NCI-H146 treated with DMSO at 0.1 percent for 48 hours (cell line): Measurements from ENCODE around the gene TMEM80.
"Not testable (repeated sequence)": the region's sequence is repeated elsewhere in the genome, so short reads cannot be mapped to it uniquely, and the experiment has no call there.

Experiments
- DNase-seq: peaks from one replicate; lab custom pipeline; 2025; ENCODE audit not compliant: unreplicated experiment; lab: John Stamatoyannopoulos, UW

Gene TMEM80

DNA sequence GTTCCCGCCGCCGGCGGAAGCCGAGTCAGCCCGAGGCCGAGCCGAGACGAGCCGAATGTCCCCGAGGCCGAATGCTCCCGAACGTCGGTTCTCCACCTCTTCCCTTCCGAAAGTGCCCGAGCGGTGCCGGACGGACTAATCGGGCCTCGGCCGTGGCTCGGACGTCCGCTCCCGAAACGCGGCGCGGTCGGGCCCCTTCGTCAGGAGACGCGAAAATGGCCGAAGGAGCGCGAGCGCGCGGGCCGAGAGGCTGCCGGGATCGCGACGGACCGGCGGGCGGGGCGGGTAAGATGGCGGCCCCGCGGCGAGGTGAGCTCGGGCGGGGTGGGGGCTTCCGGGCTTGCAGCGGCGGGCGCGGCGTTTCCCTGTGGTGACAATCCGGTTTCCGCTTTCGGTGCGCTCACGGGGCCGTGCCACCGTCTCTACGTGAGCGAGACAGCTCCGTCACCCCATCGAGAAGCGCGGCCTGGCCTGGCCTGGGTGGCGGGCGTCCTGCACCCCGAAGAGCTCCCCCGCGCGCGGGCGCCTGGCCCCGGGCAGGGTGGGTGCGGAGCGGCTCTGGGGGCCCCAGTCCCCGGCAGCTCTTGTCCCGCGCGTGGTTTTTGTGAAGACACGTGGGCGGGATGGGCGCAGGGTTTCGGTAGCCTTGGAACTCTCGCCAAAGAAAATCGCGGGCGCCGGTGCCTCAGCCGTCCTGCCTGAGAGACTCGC is at the start of gene TMEM80:
Gene TMEM80 (plus strand): TSS at position 279 of the 711 bp plus-strand sequence. CDS start 12 bp downstream, at position 291.
- DNase-seq = peak; percentile 89

DNA sequence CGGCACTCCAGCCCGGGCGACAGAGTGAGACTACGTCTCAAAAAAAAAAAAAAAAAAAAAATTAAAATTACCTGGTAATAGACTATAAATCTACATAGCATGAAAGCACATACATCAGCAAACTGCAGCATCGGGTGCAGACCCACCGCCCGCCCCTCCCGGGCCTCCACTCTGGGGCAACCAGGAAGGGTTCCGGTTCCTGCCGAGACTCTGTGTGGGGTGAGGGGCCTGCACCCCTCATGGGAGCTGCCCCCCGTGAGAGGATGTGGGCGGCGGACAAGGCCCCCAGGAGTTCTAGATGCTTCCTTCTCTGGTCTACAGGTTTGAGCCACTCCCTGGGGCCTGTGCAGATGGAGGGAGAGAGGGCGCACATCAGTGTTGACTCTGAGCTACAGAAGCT is 49.4 kb upstream of the TMEM80 start:
- DNase-seq = no peak

DNA sequence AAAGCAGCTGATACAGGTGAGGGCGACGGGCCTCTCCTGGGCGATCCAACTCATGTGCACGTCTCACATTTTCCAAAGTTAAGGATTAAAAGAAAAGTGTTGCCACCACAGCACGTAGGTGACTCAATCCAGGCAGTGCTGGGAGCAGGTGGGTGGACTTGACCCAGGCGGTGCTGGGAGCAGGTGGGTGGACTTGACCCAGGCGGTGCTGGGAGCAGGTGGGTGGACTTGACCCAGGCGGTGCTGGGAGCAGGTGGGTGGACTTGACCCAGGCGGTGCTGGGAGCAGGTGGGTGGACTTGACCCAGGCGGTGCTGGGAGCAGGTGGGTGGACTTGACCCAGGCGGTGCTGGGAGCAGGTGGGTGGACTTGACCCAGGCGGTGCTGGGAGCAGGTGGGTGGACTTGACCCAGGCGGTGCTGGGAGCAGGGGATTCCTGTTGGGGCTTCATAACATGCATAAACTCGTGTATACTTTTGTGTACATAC is 47.9 kb upstream of the TMEM80 start:
- DNase-seq = not testable (repeated sequence)

DNA sequence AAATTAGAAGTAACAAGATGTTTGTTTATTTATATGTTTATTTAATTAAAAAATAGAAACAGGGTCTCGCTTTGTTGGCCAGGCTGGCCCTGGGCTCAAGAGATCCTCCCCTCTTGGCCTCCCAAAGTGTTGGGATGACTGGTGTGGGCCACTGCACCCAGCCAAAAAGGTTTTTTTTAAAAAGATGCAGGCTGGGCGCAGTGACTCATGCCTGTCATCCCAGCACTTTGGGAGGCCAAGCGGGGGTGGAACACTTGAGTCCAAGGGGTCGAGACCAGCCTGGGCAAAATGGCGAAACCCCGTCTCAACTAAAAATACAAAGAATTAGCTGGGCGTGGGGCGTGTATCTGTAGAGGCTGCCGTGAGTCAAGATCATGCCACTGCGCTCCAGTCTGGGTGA is 45.1 kb upstream of the TMEM80 start:
- no peak for DNase-seq

DNA sequence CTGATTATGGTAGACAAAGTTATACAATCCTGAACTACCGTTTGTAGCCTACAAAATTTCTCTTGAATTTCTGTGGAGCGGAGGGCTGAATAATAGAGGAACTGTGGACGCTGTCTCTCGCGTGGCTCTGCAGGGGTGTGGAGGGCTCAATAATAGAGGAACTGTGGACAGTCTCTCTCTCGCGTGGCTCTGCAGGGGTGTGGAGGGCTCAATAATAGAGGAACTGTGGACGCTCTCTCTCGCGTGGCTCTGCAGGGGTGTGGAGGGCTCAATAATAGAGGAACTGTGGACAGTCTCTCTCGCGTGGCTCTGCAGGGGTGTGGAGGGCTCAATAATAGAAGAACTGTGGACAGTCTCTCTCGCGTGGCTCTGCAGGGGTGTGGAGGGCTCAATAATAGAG is 42.5 kb upstream of the TMEM80 start:
- DNase-seq = not testable (repeated sequence)

DNA sequence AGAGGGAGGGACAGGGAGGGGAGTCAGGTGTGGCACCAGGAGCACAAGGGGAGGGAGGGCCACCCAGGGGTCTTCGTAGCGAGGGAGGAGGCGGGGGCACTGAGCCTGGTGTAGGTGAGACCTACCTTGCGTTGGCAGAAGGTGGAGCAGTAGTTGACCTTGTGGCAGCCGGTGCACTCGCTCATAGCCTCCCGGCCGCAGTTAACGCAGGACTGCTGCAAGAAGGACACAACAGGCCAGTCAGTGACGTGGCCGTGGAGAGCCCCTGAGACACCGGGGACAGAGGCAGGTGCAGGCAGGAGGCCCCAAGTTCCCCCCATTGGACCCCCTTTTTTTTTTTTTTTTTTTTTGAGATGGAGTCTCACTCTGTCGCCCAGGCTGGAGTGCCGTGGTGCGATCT is 41.8 kb upstream of the TMEM80 start:
- DNase-seq = no peak

DNA sequence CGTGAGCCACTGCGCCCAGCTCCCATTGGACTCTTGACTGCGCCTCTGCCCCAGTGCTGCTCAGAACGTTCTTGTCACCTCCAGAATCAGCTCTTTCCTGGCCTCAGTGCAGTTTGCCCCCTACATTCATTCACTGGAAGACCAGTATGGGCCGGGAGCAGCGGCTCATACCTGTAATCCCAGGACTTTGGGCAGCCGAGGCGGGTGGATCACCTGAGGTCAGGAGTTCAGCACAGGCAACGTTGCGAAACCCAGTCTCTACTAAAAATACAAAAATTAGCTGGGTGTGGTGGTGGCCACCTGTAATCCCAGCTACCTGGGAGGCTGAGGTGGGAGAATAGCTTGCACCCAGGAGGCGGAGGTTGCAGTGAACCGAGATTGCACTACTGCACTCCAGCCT is 41.2 kb upstream of the TMEM80 start:
- DNase-seq = not testable (repeated sequence)

DNA sequence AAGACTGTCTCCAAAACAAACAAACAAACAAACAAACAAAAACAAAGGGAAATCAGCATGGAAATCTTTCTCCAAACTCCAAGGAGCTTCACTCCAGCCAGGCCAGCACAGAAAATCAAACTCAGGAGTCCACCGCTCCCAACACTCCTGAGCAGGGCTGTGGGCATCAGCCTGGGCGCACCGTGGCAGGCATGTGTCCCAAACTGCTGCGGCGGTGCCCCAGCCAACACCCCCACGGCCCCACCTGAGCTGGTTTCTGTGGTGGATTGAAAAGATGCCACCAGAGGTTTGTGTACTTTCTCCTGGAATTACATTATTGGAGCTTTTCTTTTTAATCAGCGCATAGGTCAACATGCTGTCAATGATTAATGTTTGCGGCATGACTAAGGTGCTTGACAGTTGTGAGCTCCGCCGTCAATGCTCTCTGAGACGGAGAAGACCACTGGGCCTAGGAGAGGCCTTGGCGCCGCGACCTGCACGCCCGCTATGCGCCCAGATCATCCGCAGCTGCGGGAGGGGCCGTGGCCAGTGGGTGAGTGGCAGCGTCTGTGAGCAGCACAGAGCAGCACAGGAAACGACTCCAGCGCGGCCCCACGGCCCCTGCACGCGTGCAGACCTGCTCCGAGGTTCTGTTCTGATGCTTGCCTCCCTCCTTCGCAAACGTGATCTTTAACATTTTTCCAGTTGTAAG is 40.4 kb upstream of the TMEM80 start:
- no peak for DNase-seq

DNA sequence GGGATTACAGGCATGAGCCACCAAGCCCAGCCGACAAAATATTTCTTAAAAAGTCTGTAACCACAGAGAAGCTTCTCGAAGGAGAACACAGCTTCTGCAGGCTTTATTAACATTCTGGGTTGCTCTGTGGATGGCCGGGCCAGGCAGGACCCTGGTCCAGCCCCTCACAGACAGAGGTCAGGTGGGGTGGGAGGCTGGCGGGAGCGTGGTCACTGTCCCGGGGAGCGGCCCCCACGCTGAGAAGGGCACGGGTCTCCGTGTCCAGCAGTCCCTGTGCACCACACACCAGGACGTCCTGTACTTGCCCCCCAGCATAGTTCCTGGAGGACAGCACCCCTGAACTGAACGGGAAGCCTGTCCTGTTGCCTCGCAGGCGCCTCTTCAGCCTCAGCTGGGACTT is 39.2 kb upstream of the TMEM80 start:
- no peak for DNase-seq

DNA sequence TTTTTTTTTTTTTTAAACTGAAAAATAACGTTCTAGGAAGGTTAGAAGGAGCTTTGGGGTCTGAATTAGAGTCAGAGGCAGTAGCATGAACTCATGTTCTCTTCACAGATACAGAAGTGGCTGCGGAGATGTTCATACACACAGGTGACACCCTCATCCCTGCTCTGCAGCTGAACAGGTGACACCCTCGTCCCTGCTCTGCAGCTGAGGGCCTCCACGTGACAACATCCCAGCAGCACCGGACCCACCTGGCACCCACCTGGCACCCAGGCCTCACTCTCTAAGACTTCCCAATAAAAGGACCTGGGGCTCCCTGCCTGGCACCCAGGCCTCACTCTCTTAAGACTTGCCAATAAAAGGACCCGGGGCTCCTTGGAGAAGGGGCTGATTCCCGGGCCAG is 38.8 kb upstream of the TMEM80 start:
- DNase-seq = no peak

DNA sequence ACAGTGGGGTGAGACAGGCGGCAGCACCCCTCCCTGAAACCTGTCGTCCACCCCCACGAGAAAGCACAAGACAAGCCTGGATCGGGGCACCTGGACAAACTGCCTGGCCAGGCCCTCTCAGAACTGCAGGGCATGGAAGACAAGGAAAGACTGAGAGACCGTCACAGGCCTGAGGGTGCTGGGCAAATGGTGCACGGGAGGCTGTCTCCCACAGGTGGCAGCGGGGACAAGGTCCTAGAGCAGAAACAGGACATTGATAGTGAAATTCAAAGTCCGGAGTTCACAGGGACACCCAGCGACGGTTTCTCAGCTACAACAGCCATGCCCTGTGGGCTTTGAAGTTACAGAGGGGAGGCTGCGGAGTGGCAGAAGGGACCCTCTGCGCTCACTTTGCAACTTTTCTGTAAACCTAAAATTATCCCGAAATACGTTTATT is 37.9 kb upstream of the TMEM80 start:
- DNase-seq = no peak

DNA sequence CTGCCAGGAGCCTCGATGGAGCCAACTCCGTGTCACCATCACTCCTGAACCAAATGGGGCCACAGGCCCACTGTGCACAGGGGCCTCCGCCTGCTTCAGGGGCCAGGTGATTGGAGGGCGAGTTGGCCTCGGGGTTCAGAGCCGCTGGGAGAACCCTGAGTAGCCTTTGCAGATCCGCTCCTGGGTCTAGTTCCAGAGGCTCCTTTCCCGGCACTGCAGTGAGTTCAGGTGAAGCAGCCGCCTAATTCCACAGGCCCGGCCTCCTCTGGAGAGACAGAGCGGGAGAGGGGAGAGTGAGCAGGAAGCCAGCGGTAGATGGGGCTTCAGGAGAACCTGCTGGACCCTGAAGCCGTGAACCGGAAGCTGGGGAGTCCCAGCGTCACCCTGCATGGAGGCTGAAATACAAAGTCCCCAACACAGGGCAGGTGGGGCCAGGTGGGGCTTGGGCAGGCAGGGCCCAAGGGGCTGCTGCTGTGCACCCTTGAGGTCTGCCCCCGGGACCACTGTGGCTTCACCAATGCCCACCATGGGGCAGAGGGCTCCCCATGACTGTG is 36.0 kb upstream of the TMEM80 start:
- DNase-seq = no peak

DNA sequence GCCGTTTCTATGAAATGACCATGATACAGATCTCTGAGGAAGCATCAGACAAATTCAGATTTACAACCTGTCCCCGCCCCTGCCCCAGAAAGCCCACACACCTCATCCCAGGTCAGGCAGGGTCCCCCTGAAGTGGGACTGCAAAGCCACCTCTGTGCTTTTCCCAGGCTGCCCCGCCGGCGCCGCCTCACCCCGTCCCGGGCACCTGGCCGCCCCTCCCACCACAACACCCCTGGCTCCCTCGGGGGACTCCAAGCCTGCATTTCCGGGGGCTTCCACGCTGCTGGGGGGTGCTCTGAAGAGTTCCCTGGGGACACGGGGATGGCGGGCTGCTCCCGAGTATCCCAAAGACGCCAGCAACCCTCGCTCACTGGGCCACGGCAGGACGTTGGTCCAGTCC is 35.3 kb upstream of the TMEM80 start:
- DNase-seq = no peak

DNA sequence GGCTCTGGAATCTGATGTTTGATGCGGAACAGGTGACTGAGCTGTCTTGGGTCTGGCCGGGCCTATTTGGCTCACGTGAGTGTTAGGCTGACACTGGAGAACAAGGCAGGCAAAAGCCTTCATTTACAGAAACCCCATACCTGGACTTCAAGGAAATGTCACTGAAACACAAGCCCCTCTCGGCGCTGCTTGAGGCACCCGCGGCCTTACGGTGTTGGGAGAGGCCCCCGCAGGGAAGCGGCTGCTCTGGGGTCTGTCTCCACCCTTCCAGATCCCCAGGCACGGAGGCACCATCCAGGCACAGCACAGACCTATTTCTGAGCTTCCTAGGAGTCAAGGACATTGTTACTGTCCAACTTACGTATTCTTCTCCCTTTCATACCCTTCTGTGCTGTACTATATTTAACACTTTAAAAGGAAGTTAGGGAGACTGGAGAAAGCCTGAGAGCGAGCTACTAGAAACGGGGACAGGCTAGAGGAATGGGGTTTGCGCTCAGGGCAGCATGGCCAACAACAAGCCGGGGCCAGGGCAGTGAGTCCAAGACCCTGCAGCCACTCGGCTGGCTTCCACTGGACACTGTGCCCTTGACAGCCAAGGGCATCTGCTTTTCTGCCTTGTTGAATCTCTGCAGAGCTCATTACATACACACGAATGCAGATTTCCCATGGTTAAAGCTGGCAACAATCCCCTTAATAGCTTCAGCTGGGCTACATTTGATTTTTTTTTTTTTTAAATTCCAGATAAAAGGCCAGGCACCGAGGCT is 34.8 kb upstream of the TMEM80 start:
- DNase-seq = no peak

DNA sequence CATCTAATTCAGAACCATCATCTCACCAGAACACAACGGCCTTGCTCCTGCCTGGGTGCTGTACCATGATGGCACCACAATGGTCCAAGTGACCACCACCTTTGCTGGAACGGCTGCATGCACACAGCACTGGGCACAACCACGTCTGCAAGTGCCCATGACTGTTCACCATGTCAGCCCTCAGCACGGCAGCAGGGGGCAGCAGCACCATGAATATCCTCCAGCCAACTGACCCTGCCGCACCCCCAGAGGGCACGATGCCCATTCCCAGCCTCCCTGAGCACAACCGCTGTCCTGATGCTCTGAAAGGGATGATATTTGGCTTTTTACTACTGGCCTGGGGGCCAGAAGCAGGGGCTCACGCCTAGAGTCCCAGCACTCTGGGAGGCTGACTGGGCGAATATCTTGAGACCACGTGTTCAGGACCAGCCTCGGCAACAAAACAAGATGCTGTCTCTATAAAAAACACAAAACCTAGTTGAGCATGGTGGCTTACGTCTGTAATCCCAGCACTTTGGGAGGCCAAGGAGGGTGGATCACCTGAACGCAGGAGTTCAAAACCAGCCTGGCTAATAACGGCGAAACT is 32.8 kb upstream of the TMEM80 start:
- no peak for DNase-seq

DNA sequence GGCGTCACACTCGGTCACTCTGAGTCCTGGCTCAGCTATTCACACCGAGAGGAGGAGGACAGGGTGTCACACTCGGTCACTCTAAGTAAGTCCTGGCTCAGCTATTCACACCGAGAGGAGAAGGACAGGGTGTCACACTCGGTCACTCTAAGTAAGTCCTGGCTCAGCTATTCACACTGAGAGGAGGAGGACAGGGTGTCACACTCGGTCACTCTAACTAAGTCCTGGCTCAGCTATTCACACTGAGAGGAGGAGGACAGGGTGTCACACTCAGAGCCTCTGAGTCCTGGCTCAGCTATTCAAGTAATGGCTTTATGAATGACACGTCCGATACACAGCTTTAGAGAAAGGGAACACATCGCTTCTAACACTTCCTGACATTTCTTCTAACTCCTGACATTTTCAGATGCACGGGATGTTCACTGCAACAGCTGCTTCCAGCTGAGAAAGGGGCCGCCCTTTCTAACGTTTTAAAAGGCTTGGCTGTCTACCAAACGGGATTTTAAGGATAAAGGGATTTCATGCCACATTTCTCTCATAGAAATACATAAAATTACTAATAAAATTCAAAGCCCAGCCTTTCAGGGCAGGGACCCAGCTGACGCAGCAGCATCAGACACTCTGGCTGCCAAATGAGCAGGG is 30.4 kb upstream of the TMEM80 start:
- no peak for DNase-seq

DNA sequence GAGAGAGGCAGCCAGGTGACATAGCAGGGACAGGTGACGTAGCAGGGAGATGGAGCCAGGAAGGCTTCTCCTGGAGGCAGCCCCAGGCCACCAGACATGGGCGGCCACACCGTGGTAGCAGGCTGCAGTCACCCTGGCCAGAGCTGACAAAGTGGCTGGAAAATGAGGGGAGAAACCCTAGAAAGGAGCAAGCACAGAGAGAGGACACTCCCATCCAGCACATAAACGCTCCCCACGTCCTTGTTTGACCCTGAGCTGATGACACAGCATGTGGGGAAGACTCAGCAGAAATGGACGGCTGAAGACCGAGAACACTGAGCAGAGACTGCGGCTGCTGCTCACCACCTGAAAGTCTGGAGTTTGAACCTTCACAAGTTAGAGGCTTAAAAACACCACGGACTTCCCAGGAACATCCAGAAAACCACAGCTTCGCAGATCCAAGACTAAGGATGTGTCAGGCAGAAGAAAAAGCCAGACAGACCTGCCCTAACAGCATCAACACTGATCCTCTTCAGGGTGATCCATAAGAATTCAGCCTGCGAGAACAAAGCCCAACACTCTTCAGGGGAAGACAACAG is 29.8 kb upstream of the TMEM80 start:
- no peak for DNase-seq

DNA sequence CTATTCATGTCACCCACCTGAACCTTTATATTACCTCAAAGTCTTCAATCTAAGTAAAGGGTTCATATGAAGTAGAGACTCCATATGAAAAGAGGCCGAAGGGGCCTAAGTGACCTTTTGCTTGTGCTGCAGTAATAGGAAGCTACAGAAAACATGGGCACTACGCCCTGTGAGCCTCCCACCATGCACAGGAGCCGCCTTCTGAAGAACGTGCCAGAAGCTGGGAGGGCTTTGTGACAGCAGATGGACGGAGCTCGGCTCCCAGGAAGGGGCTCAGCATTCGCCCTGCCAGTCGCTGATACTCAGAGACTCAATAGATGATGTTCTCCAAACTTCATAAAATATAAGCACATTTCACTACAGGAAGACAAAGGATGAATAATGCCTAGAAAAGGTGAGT is 21.8 kb upstream of the TMEM80 start:
- no peak for DNase-seq

DNA sequence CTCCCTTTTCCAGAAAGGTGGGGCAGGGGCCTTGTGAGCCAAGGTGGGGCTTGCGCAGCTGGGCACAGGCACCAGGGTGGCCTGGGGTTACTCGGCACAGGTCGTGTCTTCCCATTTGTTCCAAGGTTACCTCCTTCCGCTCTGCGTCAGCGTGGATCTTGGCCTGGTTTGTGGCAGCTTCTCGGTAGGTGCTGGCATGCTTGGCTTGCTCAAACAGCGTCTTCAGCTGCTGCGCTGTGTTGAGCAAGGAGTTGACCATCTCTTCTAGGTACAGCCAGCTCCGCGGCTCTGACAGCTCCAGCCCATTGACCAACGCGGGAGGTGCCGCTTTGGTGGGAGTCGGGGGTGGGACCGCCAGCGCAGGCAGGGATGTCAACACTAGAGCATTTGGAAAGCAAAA is 21.2 kb upstream of the TMEM80 start:
- no peak for DNase-seq

DNA sequence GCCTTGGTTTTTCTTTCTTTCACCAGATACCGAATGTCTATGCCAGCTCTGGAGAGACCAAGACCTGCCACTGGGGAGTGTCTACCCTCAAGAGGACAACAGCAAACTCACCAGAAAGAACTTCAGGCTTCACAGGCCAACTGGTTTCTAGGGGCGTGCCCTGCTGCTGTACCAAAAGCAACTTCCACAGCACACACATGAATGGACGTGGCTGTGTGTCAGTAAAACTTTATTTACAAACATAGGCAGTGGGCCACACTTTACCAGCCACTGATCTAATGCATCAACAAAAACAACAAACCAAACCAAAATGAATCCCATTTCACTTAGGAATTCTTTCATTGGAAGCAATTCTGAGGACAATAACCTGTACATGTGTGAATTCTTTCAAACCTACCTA is 17.3 kb upstream of the TMEM80 start:
- DNase-seq = no peak
